ENCODE data around the gene LUZP2.

LUZP2 gene

GRCh38 chr11:24609192-24610119 lies 112.6 kb downstream of the LUZP2 start:
- Histone ChIP-seq H3F3A (ENCODE audit: insufficient read depth, low read length) (no peaks in the 10 kb centered on the region), H4K20me1 (ENCODE audit: insufficient read depth, low read length) (no peaks in the 10 kb centered on the region), H3K27me3 (replicated peaks; ENCODE audit: insufficient read depth, low read length) (no peaks in the 10 kb centered on the region), H3K4me1 (ENCODE audit: low read length) (no peaks in the 10 kb centered on the region), H3K27ac (ENCODE audit: low read length) (no peak overlapping the region), H3K9ac (ENCODE audit: low read length) (no peak overlapping the region), H3K4me2 (ENCODE audit: low read depth, low read length) (no peak overlapping the region), H2AFZ (ENCODE audit: low read length) (no peak overlapping the region), H3K36me3 (replicated peaks; ENCODE audit: insufficient read depth, low read length) (no peaks in the 10 kb centered on the region), H3K4me3 (ENCODE audit: low read length) (no peak overlapping the region), H3K9me2 (replicated peaks; ENCODE audit: insufficient read depth, low read length) (no peaks in the 10 kb centered on the region), H3K9me3 (replicated peaks; ENCODE audit: insufficient read depth, low read length) (no peaks in the 10 kb centered on the region), H3K79me2 (ENCODE audit: low read length) (no peaks in the 10 kb centered on the region)
- TF ChIP-seq EZH2phosphoT487 (IDR thresholded peaks at IDR 0.05; ENCODE audit: low read length) (no peak), CTCF (IDR thresholded peaks at IDR 0.05; ENCODE audit: low read length) (no peak), EZH2 (optimal IDR thresholded peaks at IDR 0.05; ENCODE audit: low read depth, low read length) (no peak)
- DNase-seq = no peak

GRCh38 chr11:24615451-24616160 lies 118.8 kb downstream of the LUZP2 start:
- Histone ChIP-seq H4K20me1 (ENCODE audit: insufficient read depth, low read length) (no peaks in the 10 kb centered on the region), H3K4me2 (ENCODE audit: low read depth, low read length) (no peak overlapping the region), H3K9me2 (replicated peaks; ENCODE audit: insufficient read depth, low read length) (no peaks in the 10 kb centered on the region), H3K27me3 (replicated peaks; ENCODE audit: insufficient read depth, low read length) (no peaks in the 10 kb centered on the region), H3K4me1 (ENCODE audit: low read length) (no peaks in the 10 kb centered on the region), H3K36me3 (replicated peaks; ENCODE audit: insufficient read depth, low read length) (no peaks in the 10 kb centered on the region), H3K79me2 (ENCODE audit: low read length) (no peaks in the 10 kb centered on the region), H3K27ac (ENCODE audit: low read length) (no peak overlapping the region), H3K9me3 (replicated peaks; ENCODE audit: insufficient read depth, low read length) (no peaks in the 10 kb centered on the region), H3K4me3 (ENCODE audit: low read length) (no peak overlapping the region), H2AFZ (ENCODE audit: low read length) (no peak overlapping the region), H3K9ac (ENCODE audit: low read length) (no peak overlapping the region), H3F3A (ENCODE audit: insufficient read depth, low read length) (no peaks in the 10 kb centered on the region)
- TF ChIP-seq EZH2 (optimal IDR thresholded peaks at IDR 0.05; ENCODE audit: low read depth, low read length) (no peak), CTCF (IDR thresholded peaks at IDR 0.05; ENCODE audit: low read length) (no peak), EZH2phosphoT487 (IDR thresholded peaks at IDR 0.05; ENCODE audit: low read length) (no peak)
- DNase-seq = no peak

GRCh38 chr11:24617856-24618255 lies 121.0 kb downstream of the LUZP2 start:
- H4K20me1 ChIP-seq (ENCODE audit: insufficient read depth, low read length) = no peaks in the 10 kb centered on the region

More at GRCh38 chr11:24617856-24618255, 121.0 kb downstream of the LUZP2 start:
- no peak for DNase-seq
- Histone ChIP-seq H3K79me2 (ENCODE audit: low read length) (no peaks in the 10 kb centered on the region), H3K4me1 (ENCODE audit: low read length) (no peaks in the 10 kb centered on the region), H3K4me2 (ENCODE audit: low read depth, low read length) (no peak overlapping the region), H3K27me3 (replicated peaks; ENCODE audit: insufficient read depth, low read length) (no peaks in the 10 kb centered on the region), H3K27ac (ENCODE audit: low read length) (no peak overlapping the region), H2AFZ (ENCODE audit: low read length) (no peak overlapping the region), H3K9ac (ENCODE audit: low read length) (no peak overlapping the region), H3F3A (ENCODE audit: insufficient read depth, low read length) (no peaks in the 10 kb centered on the region), H3K36me3 (replicated peaks; ENCODE audit: insufficient read depth, low read length) (no peaks in the 10 kb centered on the region), H3K9me2 (replicated peaks; ENCODE audit: insufficient read depth, low read length) (no peaks in the 10 kb centered on the region), H3K4me3 (ENCODE audit: low read length) (no peak overlapping the region), H3K9me3 (replicated peaks; ENCODE audit: insufficient read depth, low read length) (no peaks in the 10 kb centered on the region)
- no peak for TF ChIP-seq EZH2 (optimal IDR thresholded peaks at IDR 0.05; ENCODE audit: low read depth, low read length)
- TF ChIP-seq EZH2phosphoT487 (IDR thresholded peaks at IDR 0.05; ENCODE audit: low read length) = no peak
